ENCODE measurements around the gene LIX1L.
A peak's percentile ranks its signal among the peaks of the same experiment; 100 is the strongest.

The LIX1L gene

DNA sequence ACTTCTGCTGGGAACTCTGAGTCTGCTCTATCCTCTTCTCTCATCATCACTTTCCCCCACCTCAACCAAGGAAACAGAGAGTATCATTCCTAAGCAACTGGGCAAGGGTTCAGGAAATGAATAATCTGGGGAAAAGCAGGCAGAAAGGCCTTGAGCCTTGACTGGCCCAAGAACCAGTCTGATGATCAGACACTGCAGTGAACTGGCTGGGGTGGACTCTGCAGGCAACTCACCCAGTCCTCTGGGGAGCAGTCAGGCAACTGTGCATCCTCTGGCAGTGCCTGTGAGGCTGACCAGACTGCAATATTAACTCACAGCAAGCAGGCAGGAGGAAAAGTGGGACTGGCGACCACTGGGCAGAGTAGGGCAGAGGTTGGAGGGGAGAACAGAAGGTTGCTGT lies 73.1 kb downstream of the LIX1L start:
- H2AFZ ChIP-seq (ENCODE audit: low read depth): 0 out of 2 replicates have a peak overlapping the region, but pooled peaks have one; percentile 95
- no peak overlapping the region for H3K4me3 ChIP-seq (IDR thresholded peaks at IDR 0.05; ENCODE audit: insufficient read depth, low read depth, low read length)
- no peaks in the 10 kb centered on the region for H4K20me1 ChIP-seq (ENCODE audit: insufficient read depth)
- H3K27me3 ChIP-seq (ENCODE audit: insufficient read depth, low read depth): peaks cover 25% of the 10 kb centered on the region
- H3K79me2 ChIP-seq (ENCODE audit: insufficient read depth, low read depth): no peaks in the 10 kb centered on the region
- H3K4me1 ChIP-seq (ENCODE audit: low read depth, poor library complexity, severe bottlenecking): peaks cover 18% of the 10 kb centered on the region
- no peak overlapping the region for H3K27ac ChIP-seq
- no peak overlapping the region for H3K9ac ChIP-seq
- TF ChIP-seq, protein P1, sequence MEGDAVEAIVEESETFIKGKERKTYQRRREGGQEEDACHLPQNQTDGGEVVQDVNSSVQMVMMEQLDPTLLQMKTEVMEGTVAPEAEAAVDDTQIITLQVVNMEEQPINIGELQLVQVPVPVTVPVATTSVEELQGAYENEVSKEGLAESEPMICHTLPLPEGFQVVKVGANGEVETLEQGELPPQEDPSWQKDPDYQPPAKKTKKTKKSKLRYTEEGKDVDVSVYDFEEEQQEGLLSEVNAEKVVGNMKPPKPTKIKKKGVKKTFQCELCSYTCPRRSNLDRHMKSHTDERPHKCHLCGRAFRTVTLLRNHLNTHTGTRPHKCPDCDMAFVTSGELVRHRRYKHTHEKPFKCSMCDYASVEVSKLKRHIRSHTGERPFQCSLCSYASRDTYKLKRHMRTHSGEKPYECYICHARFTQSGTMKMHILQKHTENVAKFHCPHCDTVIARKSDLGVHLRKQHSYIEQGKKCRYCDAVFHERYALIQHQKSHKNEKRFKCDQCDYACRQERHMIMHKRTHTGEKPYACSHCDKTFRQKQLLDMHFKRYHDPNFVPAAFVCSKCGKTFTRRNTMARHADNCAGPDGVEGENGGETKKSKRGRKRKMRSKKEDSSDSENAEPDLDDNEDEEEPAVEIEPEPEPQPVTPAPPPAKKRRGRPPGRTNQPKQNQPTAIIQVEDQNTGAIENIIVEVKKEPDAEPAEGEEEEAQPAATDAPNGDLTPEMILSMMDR (conservative IDR thresholded peaks at IDR 0.05; ENCODE audit: low read depth, low read length): no peak
- no peaks in the 10 kb centered on the region for H3K36me3 ChIP-seq (ENCODE audit: insufficient read depth)
- H3K4me2 ChIP-seq: no peak overlapping the region

Data from KMS-11 (cell line).